ENCODE results near the gene AFF2. TPM values are rescaled to one million over a fixed set of nuclear protein-coding genes. Genes with fewer than 3 reads are reported as not detected.

The AFF2 gene
- total and polyA plus RNA-seq, 10 donors = 0.04 to 26.6 (median 8.7) TPM

GRCh38 chrX:148768296-148768695 is 267.9 kb downstream of the AFF2 start:
- H3K27me3 ChIP-seq (replicated peaks in 1 of 7) = no peaks in the 10 kb centered on the region
- 65 to 88% (median 83%) methylated on average over 3 of the region's 3 CpGs for WGBS, 5 donors
- no peak overlapping the region for H3K4me3 ChIP-seq
- DNase-seq = no peak
- no peak overlapping the region for H3K27ac ChIP-seq
- no peaks in the 10 kb centered on the region for H3K9me3 ChIP-seq
- TF ChIP-seq POLR2AphosphoS5 (IDR thresholded peaks at IDR 0.05) (no peak), CTCF (IDR thresholded peaks at IDR 0.05 in 8 of 11, conservative IDR thresholded peaks at IDR 0.05 in 3 of 11) (no peak), POLR2A (IDR thresholded peaks at IDR 0.05) (no peak)
- intact Hi-C loops (cut with DNase I; ENCODE audit: low total_unique reads) = no loop called here
- H3K4me1 ChIP-seq = no peaks in the 10 kb centered on the region
- H3K36me3 ChIP-seq = no peaks in the 10 kb centered on the region

- intact Hi-C loops (cut with DNase I; ENCODE audit: low total_unique reads) = no loop called here
- no peak for DNase-seq
- no peaks in the 10 kb centered on the region for H3K27me3 ChIP-seq (replicated peaks in 1 of 7)
- peaks cover 0 to 15% (median 0%) of the 10 kb centered on the region in 8 donors for H3K9me3 ChIP-seq
- no peak for TF ChIP-seq POLR2AphosphoS5 (IDR thresholded peaks at IDR 0.05)
- no peak for TF ChIP-seq CTCF (IDR thresholded peaks at IDR 0.05 in 8 of 11, conservative IDR thresholded peaks at IDR 0.05 in 3 of 11)
- TF ChIP-seq POLR2A (IDR thresholded peaks at IDR 0.05) = no peak
- H3K4me3 ChIP-seq = no peak overlapping the region
- no peaks in the 10 kb centered on the region for H3K4me1 ChIP-seq
- no peaks in the 10 kb centered on the region for H3K36me3 ChIP-seq
- H3K27ac ChIP-seq = no peak overlapping the region
Observed at GRCh38 chrX:148771440-148771839, 271.0 kb downstream of the AFF2 start.

GRCh38 chrX:148774276-148774675 is 273.9 kb downstream of the AFF2 start:
- TF ChIP-seq POLR2AphosphoS5 (IDR thresholded peaks at IDR 0.05) (no peak), POLR2A (IDR thresholded peaks at IDR 0.05) (no peak), CTCF (IDR thresholded peaks at IDR 0.05 in 8 of 11, conservative IDR thresholded peaks at IDR 0.05 in 3 of 11) (no peak)
- Histone ChIP-seq H3K4me1 (no peaks in the 10 kb centered on the region), H3K27me3 (replicated peaks in 1 of 7) (no peaks in the 10 kb centered on the region), H3K36me3 (no peaks in the 10 kb centered on the region), H3K4me3 (no peak overlapping the region), H3K9me3 (peaks cover 0 to 40% (median 10%) of the 10 kb centered on the region in 8 donors), H3K27ac (no peak overlapping the region)
- WGBS, 5 donors = 71 to 96% (median 93%) methylated on average over 4 of the region's 4 CpGs
- intact Hi-C loops (cut with DNase I; ENCODE audit: low total_unique reads) = no loop called here
- DNase-seq = no peak

GRCh38 chrX:148784137-148784536 is 283.7 kb downstream of the AFF2 start:
- no peak for DNase-seq
- intact Hi-C loops (cut with DNase I; ENCODE audit: low total_unique reads) = no loop called here
- 55 to 83% (median 81%) methylated on average over 2 of the region's 2 CpGs for whole genome bisulfite sequencing, 5 donors
- no peaks in the 10 kb centered on the region for H3K27me3 ChIP-seq (replicated peaks in 1 of 7)
- no peaks in the 10 kb centered on the region for H3K4me1 ChIP-seq
- H3K4me3 ChIP-seq = no peak overlapping the region
- peaks cover 0 to 2% (median 0%) of the 10 kb centered on the region in 8 donors for H3K9me3 ChIP-seq
- no peak for TF ChIP-seq POLR2A (IDR thresholded peaks at IDR 0.05)
- TF ChIP-seq POLR2AphosphoS5 (IDR thresholded peaks at IDR 0.05) = no peak
- no peak for TF ChIP-seq CTCF (IDR thresholded peaks at IDR 0.05 in 8 of 11, conservative IDR thresholded peaks at IDR 0.05 in 3 of 11)
- H3K36me3 ChIP-seq = no peaks in the 10 kb centered on the region
- H3K27ac ChIP-seq = no peak overlapping the region
